HG03378 (cell line): ENCODE results near the gene TMEM163.

ENCODE experiments used
- ATAC-seq: cut with Tn5 transposase; IDR thresholded peaks from one replicate; pipeline ENCODE4 v1.9.1; 2021; ENCODE audit warnings: mild to moderate bottlenecking, moderate library complexity; ENCODE audit not compliant: unreplicated experiment

The TMEM163 gene

DNA sequence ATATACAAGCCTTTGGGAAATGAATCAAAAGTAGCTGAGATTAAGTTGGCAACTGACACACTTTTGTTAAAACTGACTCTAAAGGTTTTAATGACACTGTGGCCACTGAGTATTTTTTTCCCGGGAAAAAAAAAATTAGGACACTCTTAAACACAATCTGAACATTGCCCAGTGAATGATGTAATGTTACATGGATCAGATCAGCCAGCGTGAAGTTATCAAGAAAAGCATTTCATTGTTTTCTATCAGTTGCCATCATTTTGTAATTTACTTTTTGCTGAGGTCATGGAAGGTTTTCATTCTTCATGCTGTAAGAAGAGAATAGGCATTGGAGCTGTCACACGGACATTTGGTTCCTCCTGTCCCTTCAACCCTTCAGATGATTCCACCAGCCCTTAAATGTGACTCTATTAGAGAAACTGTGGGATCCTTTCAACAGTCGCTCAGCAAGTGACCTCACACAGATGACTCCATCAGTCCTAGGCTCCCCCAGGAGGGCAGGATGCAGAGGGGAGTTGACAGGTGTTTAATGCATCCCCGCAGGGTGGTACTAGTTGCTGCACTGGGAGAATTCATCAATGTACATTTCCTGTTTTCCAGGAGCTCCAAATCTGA lies 300.7 kb downstream of the TMEM163 start:
- no peak for ATAC-seq

- no peak for ATAC-seq
These were observed 302.2 kb downstream of the TMEM163 start for GRCh38 chr2:134416637-134417036.

DNA sequence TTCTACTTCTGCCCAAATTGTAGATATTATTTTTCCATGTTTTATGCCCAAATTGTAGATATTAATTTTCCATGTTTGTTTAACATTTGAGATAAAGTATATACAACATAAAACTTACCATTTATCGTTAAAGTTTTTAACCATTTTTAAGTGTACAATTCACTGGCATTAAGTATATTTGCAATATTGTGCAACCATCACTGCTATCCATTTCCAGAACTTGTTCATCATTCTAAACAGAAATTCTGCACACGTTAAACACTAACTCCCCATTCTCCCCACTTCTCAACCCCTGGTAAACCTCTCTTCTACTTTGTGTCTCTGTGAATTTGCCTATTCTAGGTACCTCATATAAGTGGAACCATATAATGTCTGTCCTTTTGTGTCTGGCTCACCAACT lies 302.8 kb downstream of the TMEM163 start:
- no peak for ATAC-seq

GRCh38 chr2:134413912-134414311 lies 304.9 kb downstream of the TMEM163 start:
- no peak for ATAC-seq

DNA sequence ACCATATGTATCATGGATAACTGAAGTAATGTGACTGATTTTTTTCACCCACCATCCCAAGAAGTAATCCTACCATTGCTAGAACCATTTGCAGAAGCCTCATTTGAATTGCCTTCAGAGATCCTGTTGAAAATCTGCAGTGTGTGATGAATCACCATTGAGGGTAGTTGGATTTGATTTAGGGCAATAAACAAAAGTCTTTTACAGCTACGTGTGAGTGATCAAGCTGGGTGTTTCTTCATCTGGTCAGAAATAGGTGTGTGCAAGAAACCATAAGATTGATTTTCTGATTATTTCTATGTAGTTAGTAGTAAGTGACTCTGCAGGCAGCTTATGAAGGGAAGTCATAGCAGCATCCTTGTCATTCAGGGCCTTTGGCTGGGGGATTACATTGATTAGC lies 305.4 kb downstream of the TMEM163 start:
- ATAC-seq: no peak

DNA sequence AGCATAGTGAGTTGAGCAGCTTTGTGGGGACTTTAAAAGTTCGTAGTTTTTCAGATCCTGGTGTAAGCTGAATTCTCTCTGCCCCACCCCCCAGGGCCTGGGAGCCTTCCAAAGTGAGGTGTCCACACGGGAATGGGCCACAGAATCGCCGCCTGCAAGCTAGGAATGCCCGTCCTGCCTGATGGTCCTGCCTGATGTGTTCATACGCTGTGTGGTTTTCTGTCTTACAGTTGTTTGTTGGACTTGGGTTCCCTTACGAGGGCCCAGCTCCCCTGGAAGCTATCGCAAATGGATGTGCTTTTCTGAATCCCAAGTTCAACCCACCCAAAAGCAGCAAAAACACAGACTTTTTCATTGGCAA lies 306.2 kb downstream of the TMEM163 start:
- ATAC-seq: no peak

- ATAC-seq: peak; percentile 95
These were observed 306.8 kb downstream of the TMEM163 start for GRCh38 chr2:134411828-134412638.

DNA sequence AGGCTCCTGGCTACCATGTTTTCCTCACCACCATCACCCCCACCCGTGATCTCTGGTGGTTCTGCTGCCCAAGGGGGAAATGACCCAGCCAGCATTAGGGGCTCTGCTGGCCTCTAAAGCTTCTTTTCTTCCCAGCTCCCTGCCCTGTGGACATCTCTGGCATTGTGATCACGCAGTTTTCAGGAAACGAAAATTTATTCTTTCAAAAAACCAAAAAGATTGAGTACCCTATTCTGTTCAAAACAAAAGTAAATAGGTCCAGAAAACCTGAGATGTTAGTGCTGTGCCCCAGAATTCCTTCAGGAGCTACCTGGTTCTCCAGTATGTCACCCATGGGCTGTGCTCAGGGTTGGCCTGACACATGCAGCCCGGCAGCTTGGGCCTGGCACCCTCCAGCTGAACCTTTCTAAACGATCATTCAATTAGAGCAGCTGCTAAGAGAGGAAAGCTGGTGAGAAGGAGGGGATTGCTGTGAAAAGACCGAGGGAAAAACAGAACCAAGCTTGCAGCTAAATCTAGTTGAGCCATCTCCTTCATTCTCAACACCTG lies 307.4 kb downstream of the TMEM163 start:
- no peak for ATAC-seq

- no peak for ATAC-seq
These were observed 308.0 kb downstream of the TMEM163 start for GRCh38 chr2:134410831-134411231.

- ATAC-seq: no peak
These were observed 308.8 kb downstream of the TMEM163 start for GRCh38 chr2:134410006-134410405.

DNA sequence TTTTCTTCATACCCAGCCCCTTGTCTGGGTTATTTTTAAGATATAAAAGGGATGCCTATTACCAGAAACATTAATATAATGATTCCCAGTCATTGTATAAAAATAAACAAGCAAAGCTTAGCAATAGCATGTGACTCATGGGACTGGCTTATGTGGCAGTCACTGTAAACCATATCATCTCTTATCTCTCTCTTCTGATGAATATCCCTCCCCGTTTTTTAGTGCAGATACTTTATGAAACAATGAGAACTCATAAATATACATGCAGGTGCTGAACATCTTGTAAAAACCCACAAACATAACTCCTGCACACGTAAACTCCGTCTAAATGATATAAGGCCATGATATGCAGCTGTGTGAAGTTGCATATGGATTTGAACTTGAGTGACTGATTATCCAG lies 310.0 kb downstream of the TMEM163 start:
- no peak for ATAC-seq

- no peak for ATAC-seq
These were observed 310.4 kb downstream of the TMEM163 start for GRCh38 chr2:134408386-134408785.

- ATAC-seq: no peak
These were observed 311.5 kb downstream of the TMEM163 start for GRCh38 chr2:134407154-134407890.

GRCh38 chr2:134406736-134407135 lies 312.1 kb downstream of the TMEM163 start:
- no peak for ATAC-seq

DNA sequence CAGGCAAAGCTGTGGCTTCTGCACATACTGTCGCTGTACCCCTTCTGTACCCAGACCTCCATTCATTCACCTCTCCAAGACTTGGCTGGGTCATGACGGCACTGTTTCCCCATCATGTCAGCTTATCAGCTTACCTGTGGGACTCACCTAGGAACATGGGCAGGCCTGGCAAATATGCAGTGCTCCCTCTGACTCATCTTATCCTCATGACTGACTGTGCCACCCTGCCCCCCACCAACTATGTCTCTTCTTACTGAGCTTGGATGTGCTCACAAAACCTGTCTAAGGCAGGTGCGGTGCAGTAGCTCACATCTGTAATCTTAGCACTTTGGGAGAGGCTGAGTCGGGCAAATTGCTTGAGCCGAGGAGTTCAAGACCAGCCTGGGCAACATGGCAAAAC lies 312.5 kb downstream of the TMEM163 start:
- ATAC-seq: no peak
